Activated T-helper 1 cell treated with Interleukin-2 at 50 U/mL for 16 hours (primary cell): ENCODE measurements around the gene KIAA1671.

Experiments
- DNase-seq: peaks from one replicate; pipeline ENCODE4 v3.0.0-alpha.2; 2020; ENCODE audit warnings: low read depth

Gene KIAA1671

DNA sequence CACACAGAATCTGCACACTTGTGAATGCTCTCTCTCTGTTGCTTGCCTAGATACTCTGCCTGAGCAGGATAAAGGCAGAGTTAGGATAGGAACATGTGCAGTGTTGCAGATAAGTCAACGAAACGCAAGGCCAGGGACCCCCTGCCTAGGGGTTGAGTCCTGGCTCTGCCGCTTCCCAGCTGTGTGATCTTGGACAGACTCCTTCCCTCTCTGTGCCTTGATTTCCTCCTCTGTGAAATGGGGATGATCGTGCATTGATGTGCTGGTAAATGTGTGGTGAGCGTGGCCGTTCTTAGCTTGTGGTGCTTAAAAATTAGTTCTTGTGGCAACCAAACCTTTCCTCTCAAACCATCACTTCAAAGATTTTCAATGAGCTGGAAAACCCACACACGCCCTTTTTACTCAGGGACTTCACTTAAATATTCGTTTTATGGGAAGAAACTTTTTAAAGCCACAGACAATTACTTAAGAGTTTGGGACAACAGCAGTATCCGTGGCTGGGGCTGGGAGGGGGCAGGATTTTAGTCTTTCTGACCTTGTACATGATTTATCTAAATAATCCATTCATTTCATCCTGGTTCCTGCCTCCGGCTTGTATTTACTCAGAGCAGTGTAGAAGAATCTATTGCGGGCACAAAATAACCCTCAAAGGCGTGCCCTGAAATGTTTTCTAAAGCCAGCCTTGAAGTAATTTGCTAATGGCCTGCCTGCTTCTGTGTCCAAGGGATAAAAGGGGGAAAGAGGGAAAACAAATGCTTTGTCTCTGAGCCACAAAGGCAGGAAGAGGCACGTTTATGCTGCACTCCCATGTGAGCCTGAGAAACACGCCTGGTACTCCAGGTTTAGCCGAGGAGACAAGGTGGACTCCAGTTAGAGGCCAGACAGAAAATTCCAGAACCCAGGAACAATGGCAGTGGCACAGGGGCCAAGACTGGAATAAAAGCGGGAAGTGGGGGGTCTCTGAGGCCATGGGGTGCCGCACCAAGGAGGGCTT, 162.2 kb downstream of the KIAA1671 start:
- DNase-seq, result no peak

DNA sequence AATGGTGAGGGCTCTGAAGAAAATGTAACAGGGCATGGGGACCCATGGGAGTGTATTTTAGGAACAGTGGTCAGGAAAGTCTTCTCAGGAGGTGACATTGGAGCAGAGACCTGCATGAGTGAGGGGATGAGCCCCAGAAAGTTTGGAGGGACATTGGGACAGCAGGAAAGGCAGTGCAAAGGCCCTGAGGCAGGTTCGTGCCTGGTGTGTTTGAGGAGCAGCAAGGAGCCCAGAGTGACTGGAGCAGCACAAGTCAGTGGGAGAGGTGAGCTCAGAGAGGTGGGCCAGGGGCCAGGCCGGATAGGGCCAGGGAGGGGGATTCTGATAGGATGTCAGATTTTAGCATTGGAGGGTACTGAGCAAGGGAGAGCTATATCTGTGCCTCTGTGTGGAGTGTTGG, 167.1 kb downstream of the KIAA1671 start:
- DNase-seq, result no peak

DNA sequence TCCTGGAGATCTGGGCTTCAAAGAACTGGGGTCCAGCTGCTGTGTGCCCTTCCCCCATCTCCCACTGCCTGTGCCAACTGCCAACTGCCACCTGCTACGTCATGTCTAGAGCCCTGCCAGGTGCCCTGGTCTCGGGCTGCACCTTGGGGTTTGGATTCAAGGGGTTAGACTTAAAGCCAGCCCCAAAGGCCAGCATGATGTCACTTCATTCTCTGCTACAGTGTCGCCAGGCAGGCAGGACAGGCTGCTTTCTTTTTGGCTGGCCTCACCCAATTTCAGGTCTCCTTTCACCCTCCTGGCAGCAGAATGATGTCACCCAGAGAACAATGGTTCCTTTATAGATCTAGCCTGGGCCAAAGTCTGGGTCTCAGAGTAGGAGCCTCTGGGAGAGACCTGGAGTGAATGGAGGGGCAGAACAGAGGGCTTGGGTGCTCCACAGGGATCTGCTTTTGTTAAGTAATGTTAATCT, 167.6 kb downstream of the KIAA1671 start:
- no peak for DNase-seq

DNA sequence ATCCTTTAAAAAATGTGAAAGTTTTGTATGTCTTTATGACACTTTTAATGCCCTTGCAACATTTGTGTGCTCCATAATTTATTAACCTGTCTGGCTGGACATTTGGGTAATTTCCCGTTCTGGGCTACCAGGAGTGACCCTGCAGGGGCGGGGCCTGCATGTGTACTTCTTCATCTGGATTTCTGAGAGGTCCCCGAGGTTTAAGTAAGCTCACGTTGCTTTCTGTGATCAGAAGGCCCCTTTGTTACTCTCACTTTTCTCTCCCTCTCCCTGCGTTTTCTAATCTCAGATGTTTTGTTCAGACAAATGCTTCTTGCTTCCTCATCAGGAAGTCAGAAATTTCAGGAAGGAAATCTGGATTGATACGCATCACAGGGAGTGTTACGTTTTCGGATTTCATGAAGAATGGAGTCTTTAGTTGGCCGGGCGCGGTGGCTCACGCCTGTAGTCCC, 168.3 kb downstream of the KIAA1671 start:
- DNase-seq, result no peak

DNA sequence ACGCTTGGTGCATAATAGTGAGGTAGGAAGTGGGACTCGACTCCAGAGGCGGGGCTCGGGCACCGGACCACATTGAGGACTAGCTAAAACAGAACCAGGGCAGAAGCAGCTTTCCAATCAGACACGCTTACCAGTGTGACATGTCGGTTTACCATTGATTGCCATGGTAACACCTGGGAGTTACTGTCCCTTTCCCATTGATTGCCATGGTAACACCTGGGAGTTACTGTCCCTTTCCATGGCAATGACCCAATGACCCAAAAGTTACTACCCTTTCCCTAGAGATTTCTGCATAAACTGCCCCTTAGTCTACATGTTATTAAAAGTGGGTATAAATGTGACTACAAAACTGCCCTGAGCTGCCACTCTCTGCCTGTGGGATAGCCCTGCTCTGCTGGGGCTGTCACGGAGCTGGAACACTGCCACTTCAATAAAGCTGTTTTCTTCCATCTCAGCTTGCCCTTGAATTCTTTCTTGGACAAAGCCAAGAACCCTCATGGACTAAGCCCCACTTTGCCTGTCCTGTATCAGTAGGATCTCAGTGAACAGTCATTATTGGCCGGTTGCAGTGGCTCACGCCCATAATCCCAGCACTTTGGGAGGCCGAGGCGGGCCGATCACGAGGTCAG, 169.7 kb downstream of the KIAA1671 start:
- no peak for DNase-seq

- DNase-seq, result no peak
Observed at GRCh38 chr22:25123677-25124076, 171.2 kb downstream of the KIAA1671 start.

DNA sequence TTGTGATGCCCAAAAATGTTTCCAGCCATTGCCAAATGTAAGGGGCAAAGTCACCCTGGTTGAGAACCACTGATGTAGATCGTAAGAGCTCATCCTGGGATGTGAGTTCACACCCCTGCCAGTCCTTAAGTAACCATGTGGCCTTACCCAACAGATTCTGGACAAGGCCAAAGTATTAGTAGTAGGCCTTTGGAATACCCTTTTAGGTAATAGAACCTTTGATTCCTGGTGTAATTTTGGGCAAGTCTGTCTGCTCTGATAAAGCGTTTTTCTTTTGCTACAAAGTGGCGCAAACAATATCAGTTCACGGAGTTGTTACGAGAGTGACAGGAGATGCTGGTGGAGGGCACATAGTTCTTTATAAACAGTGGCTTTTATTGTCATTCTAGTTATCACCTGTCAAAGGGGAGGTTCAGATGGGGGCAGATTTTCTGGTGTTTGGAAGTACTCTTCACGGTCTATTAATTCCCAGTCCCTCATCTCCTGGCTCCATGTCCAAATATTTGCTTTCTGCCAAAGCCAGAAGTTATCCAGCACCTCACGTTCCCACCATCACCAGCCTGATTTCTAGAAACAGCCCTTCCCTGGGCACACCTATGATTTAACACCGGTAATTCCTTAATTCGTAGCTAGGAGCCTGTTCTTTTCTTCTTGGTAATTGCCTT, 173.3 kb downstream of the KIAA1671 start:
- no peak for DNase-seq

- no peak for DNase-seq
Observed at GRCh38 chr22:25126510-25126909, 174.0 kb downstream of the KIAA1671 start.

- DNase-seq, result no peak
Observed at GRCh38 chr22:25127318-25127717, 174.8 kb downstream of the KIAA1671 start.

GRCh38 chr22:25130462-25130861, 177.9 kb downstream of the KIAA1671 start:
- DNase-seq, result no peak

- DNase-seq, result no peak
Observed at GRCh38 chr22:25131198-25131887, 178.8 kb downstream of the KIAA1671 start.

DNA sequence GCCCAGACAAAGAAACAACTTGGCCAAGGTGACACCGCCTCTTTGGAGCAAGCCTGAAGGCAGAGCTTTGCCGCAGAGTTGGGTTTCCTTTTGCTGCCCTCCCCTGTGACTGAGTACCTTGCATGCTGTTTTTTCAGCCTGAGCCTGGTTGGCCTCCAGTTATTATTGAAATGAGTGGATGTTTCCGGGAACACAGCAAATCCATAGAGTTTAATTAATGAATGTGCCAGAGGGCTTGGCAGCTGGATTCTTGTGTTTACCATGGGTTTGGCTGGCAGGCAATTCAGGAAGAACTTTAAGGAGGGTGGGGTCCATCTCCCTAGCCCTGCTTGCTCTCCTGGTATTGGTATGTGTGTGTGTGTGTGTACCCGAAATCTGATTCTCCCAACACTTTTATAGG, 181.5 kb downstream of the KIAA1671 start:
- no peak for DNase-seq

GRCh38 chr22:25134451-25134850, 181.9 kb downstream of the KIAA1671 start:
- DNase-seq, result no peak

DNA sequence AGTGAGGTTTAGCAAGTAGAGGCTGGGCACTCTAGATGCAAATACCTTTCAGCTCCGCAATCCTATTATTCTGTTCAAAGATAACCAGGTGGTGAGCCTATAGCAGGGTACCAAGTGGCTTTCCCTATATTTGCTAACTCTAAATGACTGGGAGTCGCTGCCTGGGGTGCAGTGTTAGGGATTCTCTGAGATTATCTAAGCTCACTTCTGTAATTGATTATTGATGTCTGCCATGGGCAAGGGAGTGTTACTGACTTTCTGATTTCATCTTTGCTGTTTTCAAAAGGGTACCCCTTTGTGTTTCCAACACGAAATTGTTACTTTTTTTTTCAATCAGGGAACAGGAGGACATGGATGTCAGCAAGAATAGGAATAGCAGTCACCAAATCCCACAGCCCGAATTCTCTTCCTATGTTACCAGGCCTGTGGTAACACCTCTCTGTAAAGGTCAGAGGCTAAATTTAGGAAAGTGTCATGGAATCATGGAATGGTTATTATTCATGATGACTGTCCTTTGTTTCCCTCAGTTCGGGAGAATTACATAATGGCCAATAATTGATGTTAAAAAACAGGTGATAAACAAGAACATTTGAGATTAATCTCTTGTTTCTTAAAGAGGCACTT, 184.5 kb downstream of the KIAA1671 start:
- DNase-seq, result no peak

- no peak for DNase-seq
Observed at GRCh38 chr22:25137577-25138525, 185.3 kb downstream of the KIAA1671 start.

- no peak for DNase-seq
Observed at GRCh38 chr22:25139062-25139461, 186.5 kb downstream of the KIAA1671 start.

- no peak for DNase-seq
Observed at GRCh38 chr22:25142102-25142501, 189.6 kb downstream of the KIAA1671 start.

DNA sequence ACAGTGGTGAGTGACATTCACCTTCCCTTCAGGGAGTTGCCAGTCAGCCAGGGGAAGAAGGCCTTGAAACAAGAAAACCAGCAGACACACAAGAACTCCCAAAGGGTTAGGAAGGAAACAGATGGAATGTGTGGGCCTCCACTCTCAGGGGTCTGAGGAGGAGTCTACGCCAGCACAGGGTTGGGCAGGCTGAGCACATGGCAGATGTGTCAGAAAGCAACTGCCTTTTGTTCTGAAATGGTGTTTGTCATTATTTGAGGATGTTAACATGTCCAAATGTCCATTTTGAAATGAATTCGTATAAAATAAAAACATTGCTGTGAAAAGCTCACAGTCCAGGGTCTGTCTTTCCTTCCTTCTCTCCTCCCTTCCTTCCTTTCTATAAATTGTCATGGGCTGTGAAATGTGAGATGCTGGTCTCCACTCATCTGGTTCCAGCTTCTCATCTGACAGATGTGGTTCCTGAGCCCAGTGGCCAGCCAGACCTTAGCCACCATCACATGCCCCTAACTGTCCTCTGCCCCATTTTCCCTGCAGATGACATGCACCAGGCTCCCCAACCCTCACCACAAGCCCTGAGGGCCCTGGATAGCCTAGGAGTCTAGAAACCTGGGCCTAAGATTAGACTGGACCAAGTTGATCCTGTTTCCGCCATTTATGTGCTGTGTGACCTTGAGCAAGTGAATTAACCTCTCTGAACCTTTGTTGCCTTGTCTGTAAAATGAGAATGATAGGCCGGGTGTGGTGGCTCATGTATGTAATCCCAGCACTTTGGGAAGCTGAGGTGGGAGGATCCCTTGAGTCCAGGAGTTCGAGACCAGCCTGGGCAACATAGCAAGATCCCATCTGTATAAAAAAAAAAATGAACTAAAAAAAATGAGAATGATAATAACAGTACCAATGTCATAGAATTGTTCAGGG, 190.9 kb downstream of the KIAA1671 start:
- no peak for DNase-seq

- no peak for DNase-seq
Observed at GRCh38 chr22:25144522-25144921, 192.0 kb downstream of the KIAA1671 start.
